Measurements from ENCODE around the gene MAD1L1.

Gene MAD1L1

DNA sequence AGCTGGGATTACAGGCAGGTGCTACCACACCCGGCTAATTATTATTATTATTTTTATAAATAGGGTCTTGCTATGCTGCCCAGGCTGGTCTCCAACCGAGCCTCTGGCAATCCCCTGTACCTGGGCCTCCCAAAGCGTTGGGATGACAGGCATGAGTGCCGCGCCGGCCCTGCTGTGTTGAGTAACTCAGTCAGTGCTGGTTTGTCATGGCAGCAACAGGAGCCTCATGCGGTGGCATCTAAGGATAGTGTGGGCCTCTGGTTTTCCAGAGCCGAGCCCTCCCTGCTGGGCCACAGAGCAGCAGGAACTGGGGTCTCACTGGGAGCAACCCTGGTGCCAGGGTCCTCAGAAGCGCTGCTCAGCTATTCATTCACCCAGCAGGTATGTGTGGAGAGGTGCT is 318.0 kb downstream of the MAD1L1 start:
- Mint-ChIP-seq H3K4me3 (no peak overlapping the region), H3K27me3 (ENCODE audit: low read depth, poor library complexity) (peaks cover 5% of the 10 kb centered on the region), H3K27ac (no peak overlapping the region), H3K36me3 (ENCODE audit: low read depth) (no peaks in the 10 kb centered on the region), H3K4me1 (peaks cover 51% of the 10 kb centered on the region), H3K9me3 (no peaks in the 10 kb centered on the region)
- TF ChIP-seq CTCF (IDR thresholded peaks at IDR 0.05): no peak
- DNase-seq: no peak

DNA sequence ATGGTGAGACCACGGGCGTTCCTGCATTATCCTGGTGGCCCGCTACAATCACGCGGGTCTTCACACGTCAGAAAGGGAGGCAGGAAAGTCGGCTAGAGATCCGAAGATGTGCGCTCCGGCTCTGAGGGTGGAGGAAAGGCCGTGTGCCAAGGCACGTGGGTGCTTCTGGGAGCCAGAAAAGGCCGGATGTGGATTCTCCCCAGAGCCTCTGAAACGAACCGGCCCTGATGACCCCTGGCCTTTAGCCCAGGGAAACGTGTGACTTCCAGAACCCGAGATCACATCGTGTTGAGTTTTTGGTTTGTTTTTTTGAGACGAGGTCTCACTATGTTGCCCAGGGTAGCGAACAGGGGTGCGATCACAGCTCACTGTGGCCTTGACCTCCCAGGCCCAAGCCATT is 318.4 kb downstream of the MAD1L1 start:
- H3K9me3 Mint-ChIP-seq: no peaks in the 10 kb centered on the region
- no peak overlapping the region for H3K4me3 Mint-ChIP-seq
- no peak for DNase-seq
- no peak overlapping the region for H3K27ac Mint-ChIP-seq
- no peak for TF ChIP-seq CTCF (IDR thresholded peaks at IDR 0.05)
- H3K27me3 Mint-ChIP-seq (ENCODE audit: low read depth, poor library complexity): peaks cover 5% of the 10 kb centered on the region
- H3K36me3 Mint-ChIP-seq (ENCODE audit: low read depth): no peaks in the 10 kb centered on the region
- peaks cover 49% of the 10 kb centered on the region for H3K4me1 Mint-ChIP-seq

- no peaks in the 10 kb centered on the region for H3K36me3 Mint-ChIP-seq (ENCODE audit: low read depth)
- no peak for TF ChIP-seq CTCF (IDR thresholded peaks at IDR 0.05)
- peak; percentile 42 for DNase-seq
- H3K27me3 Mint-ChIP-seq (ENCODE audit: low read depth, poor library complexity): peaks cover 5% of the 10 kb centered on the region
- peak overlapping the region; percentile 36 for H3K27ac Mint-ChIP-seq
- no peaks in the 10 kb centered on the region for H3K9me3 Mint-ChIP-seq
- H3K4me3 Mint-ChIP-seq: no peak overlapping the region
- H3K4me1 Mint-ChIP-seq: peaks cover 52% of the 10 kb centered on the region
These were observed 319.1 kb downstream of the MAD1L1 start for GRCh38 chr7:1913466-1914282.

DNA sequence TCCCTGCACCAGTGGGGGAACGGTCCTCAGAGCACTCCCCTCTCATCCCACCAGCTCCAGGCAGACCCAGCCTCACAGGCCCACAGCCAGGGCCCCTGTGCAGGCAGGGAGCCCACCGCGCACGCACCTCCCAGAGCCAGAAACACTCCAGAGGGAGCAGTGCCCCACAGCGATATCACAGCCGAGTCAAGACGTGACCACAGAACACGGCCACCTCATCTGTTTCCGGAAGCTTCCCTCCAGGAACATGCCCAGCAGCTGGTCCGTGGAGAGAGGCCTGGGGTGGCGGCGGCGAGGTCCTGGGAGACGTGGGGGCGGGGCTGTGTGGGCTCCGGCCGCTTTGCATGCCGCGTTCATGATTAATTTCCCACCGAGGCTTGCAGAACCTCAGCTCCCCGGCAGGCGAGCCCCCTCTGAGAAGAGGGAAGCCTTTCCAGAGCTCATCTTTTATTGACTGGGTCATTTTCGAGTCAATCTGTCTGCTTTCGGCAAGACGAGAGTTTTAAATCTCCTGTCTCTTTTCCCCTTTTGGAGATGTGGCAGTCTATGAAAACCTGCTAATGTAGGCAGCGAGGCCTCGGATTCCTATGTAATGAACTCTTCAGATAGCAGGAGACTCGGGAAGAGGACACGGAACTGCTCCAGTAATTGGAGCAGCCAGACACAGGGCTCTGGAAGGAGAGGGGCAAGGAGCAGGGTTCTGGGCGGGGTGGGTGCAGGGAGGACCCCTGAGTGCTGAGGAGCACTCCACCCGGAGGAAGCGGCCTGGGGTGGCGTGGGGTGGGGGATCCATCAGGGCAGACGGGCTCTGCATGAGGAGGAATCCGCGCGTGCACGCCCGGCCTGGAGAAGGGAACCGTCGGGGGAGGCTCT is 319.9 kb downstream of the MAD1L1 start:
- H3K27me3 Mint-ChIP-seq (ENCODE audit: low read depth, poor library complexity): peaks cover 5% of the 10 kb centered on the region
- H3K4me1 Mint-ChIP-seq: peaks cover 58% of the 10 kb centered on the region
- H3K27ac Mint-ChIP-seq: peak overlapping the region; percentile 97
- TF ChIP-seq CTCF (IDR thresholded peaks at IDR 0.05): no peak
- DNase-seq: peak; percentile 63
- H3K9me3 Mint-ChIP-seq: no peaks in the 10 kb centered on the region
- H3K4me3 Mint-ChIP-seq: peak overlapping the region; percentile 20
- no peaks in the 10 kb centered on the region for H3K36me3 Mint-ChIP-seq (ENCODE audit: low read depth)

GRCh38 chr7:1911571-1911970 is 321.2 kb downstream of the MAD1L1 start:
- peaks cover under 1% of the 10 kb centered on the region for H3K36me3 Mint-ChIP-seq (ENCODE audit: low read depth)
- peaks cover 2% of the 10 kb centered on the region for H3K27me3 Mint-ChIP-seq (ENCODE audit: low read depth, poor library complexity)
- TF ChIP-seq CTCF (IDR thresholded peaks at IDR 0.05): no peak
- no peaks in the 10 kb centered on the region for H3K9me3 Mint-ChIP-seq
- no peak overlapping the region for H3K27ac Mint-ChIP-seq
- H3K4me3 Mint-ChIP-seq: no peak overlapping the region
- peaks cover 54% of the 10 kb centered on the region for H3K4me1 Mint-ChIP-seq
- no peak for DNase-seq

Data from nephron progenitor cell (in vitro differentiated cells).